Keratinocyte (primary cell): ENCODE data around the gene RIMS1.

Experiments used
- EZH2 ChIP-seq: IDR thresholded peaks from one replicate; pipeline ENCODE4 v1.6.1; 2012; ENCODE audit warnings: inconsistent platforms, mild to moderate bottlenecking, low read length, moderate library complexity
- TF ChIP-seq, protein P1 (sequence below), 3 experiments: IDR thresholded peaks in 1 of 3; conservative IDR thresholded peaks in 1 of 3; optimal IDR thresholded peaks in 1 of 3; 2 replicates in 2 of 3; 3 replicates in 1 of 3; pipeline versions ENCODE3 to v1.5.1; 2011; ENCODE audit warnings: low read length in 3 of 3, mild to moderate bottlenecking in 3 of 3, moderate library complexity in 2 of 3, control low read depth in 1 of 3, inconsistent platforms in 1 of 3; ENCODE audit not compliant: insufficient read depth in 2 of 3; ENCODE audit errors: extremely low read depth in 1 of 3

DNA sequence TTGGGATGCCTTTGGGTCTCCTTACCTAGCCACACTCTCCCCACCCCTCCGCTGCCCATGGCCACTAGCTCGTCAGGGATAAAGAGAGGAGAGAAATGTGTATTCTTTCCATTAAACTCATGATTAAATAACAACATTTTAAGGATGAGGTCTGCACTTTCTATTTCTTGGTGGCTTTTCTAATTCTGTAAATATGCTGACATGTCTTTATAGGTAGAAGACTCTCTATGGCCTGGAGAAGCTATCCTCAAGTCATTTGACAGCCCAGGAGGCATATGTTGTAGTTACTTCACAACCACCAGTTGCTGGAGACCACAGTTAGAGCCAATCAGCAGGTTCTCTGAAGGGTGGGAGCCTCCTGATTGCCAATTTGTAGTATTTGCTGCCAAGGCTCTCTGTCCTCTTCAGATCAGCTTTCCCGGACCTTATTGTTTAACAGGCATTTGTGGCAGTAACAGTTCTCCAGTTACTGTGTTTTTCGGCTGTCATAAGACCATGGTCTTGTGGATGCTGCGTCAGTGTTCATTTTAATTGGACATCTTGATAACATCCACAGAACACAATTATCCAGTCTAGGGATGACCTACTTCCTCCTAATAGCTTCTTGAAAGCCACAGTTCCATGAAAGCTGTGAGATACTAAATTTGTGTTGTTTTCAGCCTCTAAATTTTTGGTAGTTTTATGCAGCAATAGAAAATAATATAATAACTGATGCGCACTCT is 530.6 kb downstream of the RIMS1 start:
- no peak for TF ChIP-seq EZH2
- TF ChIP-seq, protein P1, sequence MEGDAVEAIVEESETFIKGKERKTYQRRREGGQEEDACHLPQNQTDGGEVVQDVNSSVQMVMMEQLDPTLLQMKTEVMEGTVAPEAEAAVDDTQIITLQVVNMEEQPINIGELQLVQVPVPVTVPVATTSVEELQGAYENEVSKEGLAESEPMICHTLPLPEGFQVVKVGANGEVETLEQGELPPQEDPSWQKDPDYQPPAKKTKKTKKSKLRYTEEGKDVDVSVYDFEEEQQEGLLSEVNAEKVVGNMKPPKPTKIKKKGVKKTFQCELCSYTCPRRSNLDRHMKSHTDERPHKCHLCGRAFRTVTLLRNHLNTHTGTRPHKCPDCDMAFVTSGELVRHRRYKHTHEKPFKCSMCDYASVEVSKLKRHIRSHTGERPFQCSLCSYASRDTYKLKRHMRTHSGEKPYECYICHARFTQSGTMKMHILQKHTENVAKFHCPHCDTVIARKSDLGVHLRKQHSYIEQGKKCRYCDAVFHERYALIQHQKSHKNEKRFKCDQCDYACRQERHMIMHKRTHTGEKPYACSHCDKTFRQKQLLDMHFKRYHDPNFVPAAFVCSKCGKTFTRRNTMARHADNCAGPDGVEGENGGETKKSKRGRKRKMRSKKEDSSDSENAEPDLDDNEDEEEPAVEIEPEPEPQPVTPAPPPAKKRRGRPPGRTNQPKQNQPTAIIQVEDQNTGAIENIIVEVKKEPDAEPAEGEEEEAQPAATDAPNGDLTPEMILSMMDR (optimal IDR thresholded peaks at IDR 0.05 in 1 of 3, IDR thresholded peaks at IDR 0.05 in 1 of 3, conservative IDR thresholded peaks at IDR 0.05 in 1 of 3; ENCODE audit: extremely low read depth in 1 of 3, insufficient read depth in 2 of 3, low read length in 3 of 3): no peak
